Type B pancreatic cell (in vitro differentiated cells): Measurements from ENCODE around the gene WFDC1. TPM values are rescaled to one million over a fixed set of nuclear protein-coding genes. Genes with fewer than 3 reads are reported as not detected.
A peak's percentile ranks its signal among the peaks of the same experiment; 100 is the strongest.
"Not testable (repeated sequence)": the region's sequence is repeated elsewhere in the genome, so short reads cannot be mapped to it uniquely, and the experiment has no call there.

Experiments
- DNase-seq: peaks from one replicate; pipeline ENCODE4 v3.0.0; 2021; ENCODE audit warnings: mixed read lengths; ENCODE audit not compliant: unreplicated experiment; ENCODE audit errors: extremely low spot score
- H3K27ac Mint-ChIP-seq: 2 replicates; pipeline ENCODE4 v1.8.0; 2021; ENCODE audit warnings: mild to moderate bottlenecking, mixed read lengths
- H3K27me3 Mint-ChIP-seq: 2 replicates; pipeline ENCODE4 v1.8.0; 2021; ENCODE audit warnings: mixed read lengths
- H3K36me3 Mint-ChIP-seq: 2 replicates; pipeline ENCODE4 v1.8.0; 2021; ENCODE audit warnings: mixed read lengths
- H3K4me1 Mint-ChIP-seq: one replicate; pipeline ENCODE4 v1.8.0; 2021; ENCODE audit warnings: mixed read lengths; ENCODE audit not compliant: unreplicated experiment
- H3K4me3 Mint-ChIP-seq: 2 replicates; pipeline ENCODE4 v1.8.0; 2021; ENCODE audit warnings: mild to moderate bottlenecking, mixed read lengths
- H3K9me3 Mint-ChIP-seq: 2 replicates; pipeline ENCODE4 v1.8.0; 2021; ENCODE audit warnings: mixed read lengths
- CTCF ChIP-seq: fragments of 200-600 bp; sonication (generic); conservative IDR thresholded peaks from 2 replicates; pipeline ENCODE4 v1.5.0; 2021; ENCODE audit warnings: antibody characterized with exemption, mild to moderate bottlenecking
- total RNA-seq: library from RNA; stranded (reverse); gene quantifications from 2 replicates; pipeline ENCODE4 v1.2.1, GENCODE V29; 2021; ENCODE audit warnings: low replicate concordance

Gene WFDC1
- total RNA-seq, 1 donor from 2014 or later = 2.0 TPM

DNA sequence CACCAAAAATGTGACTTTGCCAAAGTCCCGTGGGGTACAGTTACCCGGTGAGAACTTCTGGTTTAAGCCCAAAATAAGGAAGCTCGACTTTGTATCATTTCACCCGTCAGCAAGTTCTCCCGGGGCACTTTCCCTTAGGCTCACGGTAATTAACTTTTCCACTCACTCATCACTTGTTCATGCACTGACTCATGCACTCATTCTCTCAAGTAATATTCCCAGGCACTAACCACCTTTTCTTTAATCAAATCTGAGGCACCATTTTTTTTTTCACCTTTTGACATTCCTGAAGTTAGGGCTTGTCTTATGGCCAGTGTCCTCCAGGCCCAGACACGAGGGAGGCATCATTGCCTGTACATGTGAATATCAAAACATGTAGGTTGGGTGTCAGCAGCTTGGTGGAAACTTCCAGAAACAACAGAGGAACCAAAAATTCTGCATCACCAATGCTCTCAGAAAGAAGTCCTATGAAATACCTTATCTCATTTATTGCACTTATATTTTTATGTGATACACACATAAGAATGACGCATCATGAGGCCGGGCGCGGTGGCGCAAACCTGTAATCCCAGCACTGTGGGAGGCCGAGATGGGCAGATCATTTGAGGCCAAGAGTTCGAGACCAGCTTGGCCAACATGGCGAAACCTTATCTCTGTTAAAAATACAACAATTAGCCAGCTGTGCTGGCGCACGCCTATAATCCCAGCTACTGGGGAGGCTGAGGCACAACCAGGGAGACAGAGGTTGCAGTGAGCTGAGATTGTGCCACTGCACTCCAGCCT, 37.5 kb downstream of the WFDC1 start:
- TF ChIP-seq CTCF = no peak
- Mint-ChIP-seq H3K4me1 (peaks cover 4% of the 10 kb centered on the region), H3K27ac (no peak overlapping the region), H3K9me3 (peaks cover 9% of the 10 kb centered on the region), H3K27me3 (peaks cover 4% of the 10 kb centered on the region), H3K36me3 (no peaks in the 10 kb centered on the region), H3K4me3 (no peak overlapping the region)
- no peak for DNase-seq

- TF ChIP-seq CTCF = no peak
- no peaks in the 10 kb centered on the region for H3K36me3 Mint-ChIP-seq
- H3K4me3 Mint-ChIP-seq = no peak overlapping the region
- no peaks in the 10 kb centered on the region for H3K27me3 Mint-ChIP-seq
- no peak overlapping the region for H3K27ac Mint-ChIP-seq
- peaks cover 14% of the 10 kb centered on the region for H3K9me3 Mint-ChIP-seq
- DNase-seq = no peak
- H3K4me1 Mint-ChIP-seq = peaks cover 4% of the 10 kb centered on the region
Measured at GRCh38 chr16:84332975-84333684, 38.5 kb downstream of the WFDC1 start.

- DNase-seq = no peak
- Mint-ChIP-seq H3K27me3 (no peaks in the 10 kb centered on the region), H3K27ac (no peak overlapping the region), H3K9me3 (peaks cover 14% of the 10 kb centered on the region), H3K36me3 (no peaks in the 10 kb centered on the region), H3K4me1 (peaks cover 4% of the 10 kb centered on the region), H3K4me3 (no peak overlapping the region)
- no peak for TF ChIP-seq CTCF
Measured at GRCh38 chr16:84334058-84334457, 39.4 kb downstream of the WFDC1 start.

- no peak for DNase-seq
- Mint-ChIP-seq H3K9me3 (peaks cover 14% of the 10 kb centered on the region), H3K36me3 (no peaks in the 10 kb centered on the region), H3K4me3 (no peak overlapping the region), H3K27ac (no peak overlapping the region), H3K27me3 (no peaks in the 10 kb centered on the region), H3K4me1 (peaks cover 4% of the 10 kb centered on the region)
- TF ChIP-seq CTCF = no peak
Measured at GRCh38 chr16:84334482-84334881, 39.8 kb downstream of the WFDC1 start.

GRCh38 chr16:84337236-84337635, 42.6 kb downstream of the WFDC1 start:
- not testable (repeated sequence) for DNase-seq, H3K27ac Mint-ChIP-seq, H3K4me3 Mint-ChIP-seq, H3K36me3 Mint-ChIP-seq, H3K27me3 Mint-ChIP-seq, H3K4me1 Mint-ChIP-seq
- H3K9me3 Mint-ChIP-seq = peaks cover 14% of the 10 kb centered on the region

GRCh38 chr16:84339311-84339710, 44.6 kb downstream of the WFDC1 start:
- H3K36me3 Mint-ChIP-seq = no peaks in the 10 kb centered on the region
- H3K4me3 Mint-ChIP-seq = no peak overlapping the region
- no peaks in the 10 kb centered on the region for H3K4me1 Mint-ChIP-seq
- no peak for TF ChIP-seq CTCF
- peaks cover 14% of the 10 kb centered on the region for H3K9me3 Mint-ChIP-seq
- H3K27ac Mint-ChIP-seq = peak overlapping the region; percentile 34
- H3K27me3 Mint-ChIP-seq = no peaks in the 10 kb centered on the region
- DNase-seq = no peak
